HG03432 (cell line): ENCODE data around the gene UBR3.
A peak's percentile ranks its signal among the peaks of the same experiment; 100 is the strongest.

Experiments used
- ATAC-seq: cut with Tn5 transposase; IDR thresholded peaks from one replicate; pipeline ENCODE4 v1.9.1; 2021; ENCODE audit warnings: mild to moderate bottlenecking, moderate library complexity; ENCODE audit not compliant: unreplicated experiment

UBR3 gene

GRCh38 chr2:169984145-169984544, 156.9 kb downstream of the UBR3 start:
- ATAC-seq, result no peak

- ATAC-seq, result no peak
Measured at GRCh38 chr2:169994752-169995151, 167.5 kb downstream of the UBR3 start.

GRCh38 chr2:169997140-169997887, 170.1 kb downstream of the UBR3 start:
- ATAC-seq, result no peak

- no peak for ATAC-seq
Measured at GRCh38 chr2:169999054-169999453, 171.8 kb downstream of the UBR3 start.

- ATAC-seq, result no peak
Measured at GRCh38 chr2:170002096-170002495, 174.8 kb downstream of the UBR3 start.

- ATAC-seq, result no peak
Measured at GRCh38 chr2:170005702-170006101, 178.4 kb downstream of the UBR3 start.

- ATAC-seq, result no peak
Measured at GRCh38 chr2:170006587-170007325, 179.5 kb downstream of the UBR3 start.

GRCh38 chr2:170009209-170009608, 182.0 kb downstream of the UBR3 start:
- ATAC-seq, result no peak

- no peak for ATAC-seq
Measured at GRCh38 chr2:170012773-170013172, 185.5 kb downstream of the UBR3 start.

GRCh38 chr2:170013802-170014551, 186.7 kb downstream of the UBR3 start:
- ATAC-seq, result no peak

- no peak for ATAC-seq
Measured at GRCh38 chr2:170014769-170015168, 187.5 kb downstream of the UBR3 start.

- no peak for ATAC-seq
Measured at GRCh38 chr2:170017860-170018532, 190.7 kb downstream of the UBR3 start.

GRCh38 chr2:170019060-170019805, 192.0 kb downstream of the UBR3 start:
- ATAC-seq, result no peak

GRCh38 chr2:170020777-170021176, 193.5 kb downstream of the UBR3 start:
- ATAC-seq, result no peak

- ATAC-seq, result no peak
Measured at GRCh38 chr2:170022692-170023091, 195.4 kb downstream of the UBR3 start.

GRCh38 chr2:170024721-170025120, 197.5 kb downstream of the UBR3 start:
- ATAC-seq, result peak; percentile 80

- ATAC-seq, result no peak
Measured at GRCh38 chr2:170025223-170025622, 198.0 kb downstream of the UBR3 start.

GRCh38 chr2:170026361-170026760, 199.1 kb downstream of the UBR3 start:
- no peak for ATAC-seq

- no peak for ATAC-seq
Measured at GRCh38 chr2:170029551-170029950, 202.3 kb downstream of the UBR3 start.

GRCh38 chr2:170030040-170030439, 202.8 kb downstream of the UBR3 start:
- ATAC-seq, result no peak
